ENCODE results near the gene FOCAD.

Gene FOCAD

DNA sequence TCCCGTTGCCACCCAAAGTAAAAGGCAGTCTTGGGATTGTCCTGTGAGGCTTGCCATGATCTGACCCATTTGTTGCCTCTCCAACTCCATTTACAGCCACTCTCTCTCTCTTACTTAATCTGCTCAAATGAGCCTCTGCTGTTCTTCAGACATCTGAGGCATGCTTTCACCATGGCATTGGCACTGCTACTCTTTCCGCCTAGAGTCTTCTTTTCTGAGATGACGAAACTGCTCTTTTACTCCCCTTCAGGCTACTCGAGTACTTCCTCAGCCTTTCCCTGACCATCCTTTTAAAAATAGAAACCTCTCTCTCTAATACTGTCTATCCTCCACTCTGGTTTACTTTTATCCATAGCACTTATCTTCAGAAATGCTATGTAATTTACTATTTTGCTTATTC, 9.0 kb downstream of the FOCAD start:
- Histone ChIP-seq H3K27ac (ENCODE audit: extremely low read depth, low read depth, low read length) (no peak overlapping the region), H3K9me3 (ENCODE audit: control insufficient read depth, insufficient read depth, low read depth, low read length) (no peaks in the 10 kb centered on the region), H3K36me3 (ENCODE audit: control insufficient read depth in 2 of 2, insufficient read depth in 1 of 2, low read length in 2 of 2) (no peaks in the 10 kb centered on the region), H3K4me1 (ENCODE audit: control insufficient read depth, insufficient read depth, low read length) (peaks cover 3% of the 10 kb centered on the region; the same call in 1 of the 2 replicates), H3K4me3 (ENCODE audit: low read depth, low read length) (no peak overlapping the region)
- TF ChIP-seq ZNF292 (tag by site-specific recombination; IDR thresholded peaks at IDR 0.05; ENCODE audit: borderline replicate concordance, low read depth) = no peak
- TF ChIP-seq GLIS1 (tag by site-specific recombination; IDR thresholded peaks at IDR 0.05) = no peak
- TF ChIP-seq ZFP69B (tag by site-specific recombination; IDR thresholded peaks at IDR 0.05) = no peak
- TF ChIP-seq ZNF184 (tag by site-specific recombination; IDR thresholded peaks at IDR 0.05) = no peak
- TF ChIP-seq YY1 (tag by site-specific recombination; IDR thresholded peaks at IDR 0.05) = no peak
- TF ChIP-seq ZIC2 (tag by site-specific recombination; IDR thresholded peaks at IDR 0.05) = no peak
- TF ChIP-seq ZNF664 (tag by site-specific recombination; IDR thresholded peaks at IDR 0.05) = no peak
- TF ChIP-seq, protein P1, sequence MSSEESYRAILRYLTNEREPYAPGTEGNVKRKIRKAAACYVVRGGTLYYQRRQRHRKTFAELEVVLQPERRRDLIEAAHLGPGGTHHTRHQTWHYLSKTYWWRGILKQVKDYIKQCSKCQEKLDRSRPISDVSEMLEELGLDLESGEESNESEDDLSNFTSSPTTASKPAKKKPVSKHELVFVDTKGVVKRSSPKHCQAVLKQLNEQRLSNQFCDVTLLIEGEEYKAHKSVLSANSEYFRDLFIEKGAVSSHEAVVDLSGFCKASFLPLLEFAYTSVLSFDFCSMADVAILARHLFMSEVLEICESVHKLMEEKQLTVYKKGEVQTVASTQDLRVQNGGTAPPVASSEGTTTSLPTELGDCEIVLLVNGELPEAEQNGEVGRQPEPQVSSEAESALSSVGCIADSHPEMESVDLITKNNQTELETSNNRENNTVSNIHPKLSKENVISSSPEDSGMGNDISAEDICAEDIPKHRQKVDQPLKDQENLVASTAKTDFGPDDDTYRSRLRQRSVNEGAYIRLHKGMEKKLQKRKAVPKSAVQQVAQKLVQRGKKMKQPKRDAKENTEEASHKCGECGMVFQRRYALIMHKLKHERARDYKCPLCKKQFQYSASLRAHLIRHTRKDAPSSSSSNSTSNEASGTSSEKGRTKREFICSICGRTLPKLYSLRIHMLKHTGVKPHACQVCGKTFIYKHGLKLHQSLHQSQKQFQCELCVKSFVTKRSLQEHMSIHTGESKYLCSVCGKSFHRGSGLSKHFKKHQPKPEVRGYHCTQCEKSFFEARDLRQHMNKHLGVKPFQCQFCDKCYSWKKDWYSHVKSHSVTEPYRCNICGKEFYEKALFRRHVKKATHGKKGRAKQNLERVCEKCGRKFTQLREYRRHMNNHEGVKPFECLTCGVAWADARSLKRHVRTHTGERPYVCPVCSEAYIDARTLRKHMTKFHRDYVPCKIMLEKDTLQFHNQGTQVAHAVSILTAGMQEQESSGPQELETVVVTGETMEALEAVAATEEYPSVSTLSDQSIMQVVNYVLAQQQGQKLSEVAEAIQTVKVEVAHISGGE (tag by site-specific recombination; conservative IDR thresholded peaks at IDR 0.05; ENCODE audit: low read depth) = no peak
- no peak for TF ChIP-seq ZNF221 (tag by site-specific recombination; IDR thresholded peaks at IDR 0.05; ENCODE audit: borderline replicate concordance)
- TF ChIP-seq BCL11A (tag by site-specific recombination; IDR thresholded peaks at IDR 0.05; ENCODE audit: low read depth) = no peak
- TF ChIP-seq ZNF366 (tag by site-specific recombination; conservative IDR thresholded peaks at IDR 0.05) = no peak
- no peak for TF ChIP-seq SP2 (tag by site-specific recombination; IDR thresholded peaks at IDR 0.05)
- TF ChIP-seq ZBTB1 (tag by site-specific recombination; IDR thresholded peaks at IDR 0.05) = no peak
- TF ChIP-seq ZBTB17 (tag by site-specific recombination; IDR thresholded peaks at IDR 0.05) = no peak
- TF ChIP-seq ZNF501 (tag by site-specific recombination; IDR thresholded peaks at IDR 0.05) = no peak
- CTCF ChIA-PET = no interaction called here
- POLR2A ChIA-PET = interaction anchor here (0.8 to 1.6 kb wide), 3 partner anchors 8 to 71 kb away, joined by 5 to 9 read pairs (median 7); partner anchors contain the start of genes FOCAD and MLLT3

DNA sequence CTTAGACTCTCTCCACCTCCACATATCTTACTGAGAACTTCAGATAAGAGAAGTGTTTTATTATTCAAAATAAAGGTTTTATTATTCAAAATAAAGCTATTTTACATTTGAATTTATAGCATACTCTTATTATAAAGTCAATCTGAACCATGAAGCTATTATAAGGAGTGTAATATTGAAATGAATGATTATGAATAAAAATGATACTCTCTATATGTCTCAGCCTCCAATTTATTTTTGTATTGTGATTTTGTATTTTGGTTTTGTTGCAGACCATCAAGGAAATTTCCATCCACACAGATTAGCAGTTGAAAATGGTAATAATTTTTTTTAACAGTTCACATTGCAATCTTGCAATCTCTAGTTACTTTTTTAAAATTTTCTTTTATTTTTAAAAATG, 10.2 kb downstream of the FOCAD start:
- Histone ChIP-seq H3K36me3 (ENCODE audit: control insufficient read depth in 2 of 2, insufficient read depth in 1 of 2, low read length in 2 of 2) (no peaks in the 10 kb centered on the region), H3K4me1 (ENCODE audit: control insufficient read depth, insufficient read depth, low read length) (peaks cover 3% of the 10 kb centered on the region; the same call in 1 of the 2 replicates), H3K9me3 (ENCODE audit: control insufficient read depth, insufficient read depth, low read depth, low read length) (no peaks in the 10 kb centered on the region), H3K4me3 (ENCODE audit: low read depth, low read length) (no peak overlapping the region), H3K27ac (ENCODE audit: extremely low read depth, low read depth, low read length) (no peak overlapping the region)
- CTCF ChIA-PET = no interaction called here
- POLR2A ChIA-PET = interaction anchor here (1.3 kb wide), 1 partner anchor 10 kb away, joined by 6 read pairs; the partner anchor contains the start of gene FOCAD
- no peak for TF ChIP-seq EGR2 (tag by site-specific recombination; IDR thresholded peaks at IDR 0.05; ENCODE audit: low read depth)
- TF ChIP-seq, protein P2, sequence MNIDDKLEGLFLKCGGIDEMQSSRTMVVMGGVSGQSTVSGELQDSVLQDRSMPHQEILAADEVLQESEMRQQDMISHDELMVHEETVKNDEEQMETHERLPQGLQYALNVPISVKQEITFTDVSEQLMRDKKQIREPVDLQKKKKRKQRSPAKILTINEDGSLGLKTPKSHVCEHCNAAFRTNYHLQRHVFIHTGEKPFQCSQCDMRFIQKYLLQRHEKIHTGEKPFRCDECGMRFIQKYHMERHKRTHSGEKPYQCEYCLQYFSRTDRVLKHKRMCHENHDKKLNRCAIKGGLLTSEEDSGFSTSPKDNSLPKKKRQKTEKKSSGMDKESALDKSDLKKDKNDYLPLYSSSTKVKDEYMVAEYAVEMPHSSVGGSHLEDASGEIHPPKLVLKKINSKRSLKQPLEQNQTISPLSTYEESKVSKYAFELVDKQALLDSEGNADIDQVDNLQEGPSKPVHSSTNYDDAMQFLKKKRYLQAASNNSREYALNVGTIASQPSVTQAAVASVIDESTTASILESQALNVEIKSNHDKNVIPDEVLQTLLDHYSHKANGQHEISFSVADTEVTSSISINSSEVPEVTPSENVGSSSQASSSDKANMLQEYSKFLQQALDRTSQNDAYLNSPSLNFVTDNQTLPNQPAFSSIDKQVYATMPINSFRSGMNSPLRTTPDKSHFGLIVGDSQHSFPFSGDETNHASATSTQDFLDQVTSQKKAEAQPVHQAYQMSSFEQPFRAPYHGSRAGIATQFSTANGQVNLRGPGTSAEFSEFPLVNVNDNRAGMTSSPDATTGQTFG (tag by site-specific recombination; IDR thresholded peaks at IDR 0.05; ENCODE audit: borderline replicate concordance) = no peak
- TF ChIP-seq, protein P3, sequence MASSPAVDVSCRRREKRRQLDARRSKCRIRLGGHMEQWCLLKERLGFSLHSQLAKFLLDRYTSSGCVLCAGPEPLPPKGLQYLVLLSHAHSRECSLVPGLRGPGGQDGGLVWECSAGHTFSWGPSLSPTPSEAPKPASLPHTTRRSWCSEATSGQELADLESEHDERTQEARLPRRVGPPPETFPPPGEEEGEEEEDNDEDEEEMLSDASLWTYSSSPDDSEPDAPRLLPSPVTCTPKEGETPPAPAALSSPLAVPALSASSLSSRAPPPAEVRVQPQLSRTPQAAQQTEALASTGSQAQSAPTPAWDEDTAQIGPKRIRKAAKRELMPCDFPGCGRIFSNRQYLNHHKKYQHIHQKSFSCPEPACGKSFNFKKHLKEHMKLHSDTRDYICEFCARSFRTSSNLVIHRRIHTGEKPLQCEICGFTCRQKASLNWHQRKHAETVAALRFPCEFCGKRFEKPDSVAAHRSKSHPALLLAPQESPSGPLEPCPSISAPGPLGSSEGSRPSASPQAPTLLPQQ (tag by site-specific recombination; IDR thresholded peaks at IDR 0.05) = no peak
- TF ChIP-seq ZNF223 (tag by site-specific recombination; IDR thresholded peaks at IDR 0.05) = no peak
- TF ChIP-seq ZNF184 (tag by site-specific recombination; IDR thresholded peaks at IDR 0.05) = no peak
- TF ChIP-seq, protein P4, sequence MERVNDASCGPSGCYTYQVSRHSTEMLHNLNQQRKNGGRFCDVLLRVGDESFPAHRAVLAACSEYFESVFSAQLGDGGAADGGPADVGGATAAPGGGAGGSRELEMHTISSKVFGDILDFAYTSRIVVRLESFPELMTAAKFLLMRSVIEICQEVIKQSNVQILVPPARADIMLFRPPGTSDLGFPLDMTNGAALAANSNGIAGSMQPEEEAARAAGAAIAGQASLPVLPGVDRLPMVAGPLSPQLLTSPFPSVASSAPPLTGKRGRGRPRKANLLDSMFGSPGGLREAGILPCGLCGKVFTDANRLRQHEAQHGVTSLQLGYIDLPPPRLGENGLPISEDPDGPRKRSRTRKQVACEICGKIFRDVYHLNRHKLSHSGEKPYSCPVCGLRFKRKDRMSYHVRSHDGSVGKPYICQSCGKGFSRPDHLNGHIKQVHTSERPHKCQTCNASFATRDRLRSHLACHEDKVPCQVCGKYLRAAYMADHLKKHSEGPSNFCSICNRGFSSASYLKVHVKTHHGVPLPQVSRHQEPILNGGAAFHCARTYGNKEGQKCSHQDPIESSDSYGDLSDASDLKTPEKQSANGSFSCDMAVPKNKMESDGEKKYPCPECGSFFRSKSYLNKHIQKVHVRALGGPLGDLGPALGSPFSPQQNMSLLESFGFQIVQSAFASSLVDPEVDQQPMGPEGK (tag by site-specific recombination; IDR thresholded peaks at IDR 0.05) = no peak

Data from HEK293 (cell line).